Caco-2 (cell line): ENCODE measurements around the gene PTCD3. TPM values are rescaled to one million over a fixed set of nuclear protein-coding genes. Genes with fewer than 3 reads are reported as not detected.

Source experiments
- BruUV-seq: library from RNA; stranded (reverse); fragments of 400-500 nt; replicated peaks from 2 replicates; lab custom pipeline; 2021; lab: Mats Ljungman, UMichigan
- CTCF ChIA-PET: fragments of 300-600 bp; sonication (Branson Sonifier 250); formaldehyde crosslinking; loops from one replicate; lab custom pipeline; 2022; ENCODE audit warnings: antibody characterized with exemption; lab: Charles Lee
- POLR2A ChIA-PET: fragments of 300-600 bp; sonication (Branson Sonifier 250); formaldehyde crosslinking; loops from one replicate; lab custom pipeline; 2022; ENCODE audit warnings: antibody characterized with exemption; lab: Charles Lee
- DNase-seq, 2 experiments: peaks; one replicate each; pipeline versions ENCODE4 v3.0.0 to v3.0.0-alpha.2; 2020 to 2022
- H3K27me3 ChIP-seq: replicated peaks from 2 replicates; pipeline ENCODE4 v1.6.0; 2011; ENCODE audit warnings: low read length; ENCODE audit not compliant: control insufficient read depth, insufficient read depth
- H3K36me3 ChIP-seq: 2 replicates; pipeline ENCODE4 v1.5.1; 2011; ENCODE audit warnings: low read length; ENCODE audit not compliant: control insufficient read depth, insufficient read depth
- H3K4me1 ChIP-seq: fragments of 250-450 bp; sonication (Bioruptor Pico); 2 replicates; pipeline ENCODE4 v1.5.1; 2020; ENCODE audit warnings: mild to moderate bottlenecking
- H3K4me3 ChIP-seq: 2 replicates; pipeline ENCODE4 v1.5.1; 2011; ENCODE audit warnings: low read depth, mild to moderate bottlenecking, control low read depth, low read length
- H3K9me3 ChIP-seq: fragments of 250-450 bp; sonication (Bioruptor Pico); 2 replicates; pipeline ENCODE4 v1.5.1; 2020; ENCODE audit warnings: mild to moderate bottlenecking, moderate library complexity
- H3K27ac Mint-ChIP-seq: one replicate; pipeline ENCODE4 v1.8.0; 2022; ENCODE audit warnings: mixed read lengths; ENCODE audit not compliant: unreplicated experiment
- H3K27me3 Mint-ChIP-seq: one replicate; pipeline ENCODE4 v1.8.0; 2022; ENCODE audit warnings: mixed read lengths; ENCODE audit not compliant: insufficient read depth, unreplicated experiment
- H3K36me3 Mint-ChIP-seq: one replicate; pipeline ENCODE4 v1.8.0; 2022; ENCODE audit warnings: mild to moderate bottlenecking, mixed read lengths; ENCODE audit not compliant: insufficient read depth, unreplicated experiment
- H3K4me1 Mint-ChIP-seq: one replicate; pipeline ENCODE4 v1.8.0; 2022; ENCODE audit warnings: low read depth, mixed read lengths; ENCODE audit not compliant: unreplicated experiment
- H3K4me3 Mint-ChIP-seq: one replicate; pipeline ENCODE4 v1.8.0; 2022; ENCODE audit warnings: mild to moderate bottlenecking, moderate library complexity, mixed read lengths; ENCODE audit not compliant: unreplicated experiment
- H3K9me3 Mint-ChIP-seq: one replicate; pipeline ENCODE4 v1.8.0; 2022; ENCODE audit warnings: mixed read lengths; ENCODE audit not compliant: unreplicated experiment
- CTCF ChIP-seq, 2 experiments: fragments of 200-600 bp in 1 of 2; IDR thresholded peaks; 1 replicate in 1 of 2; 2 replicates in 1 of 2; pipeline versions ENCODE4 v1.5.1 to v1.8.0; 2011 to 2022; ENCODE audit warnings: antibody characterized with exemption in 1 of 2, control low read depth in 1 of 2, inconsistent platforms in 1 of 2, low read depth in 1 of 2, low read length in 1 of 2, mild to moderate bottlenecking in 1 of 2, moderate library complexity in 1 of 2; ENCODE audit not compliant: insufficient read depth in 1 of 2, severe bottlenecking in 1 of 2, unreplicated experiment in 1 of 2
- intact Hi-C: fragments of 100-400 bp; cut with micrococcal nuclease; formaldehyde crosslinking; loops from one replicate; pipeline ENCODE4 v1.10.0; 2022; ENCODE audit not compliant: unreplicated experiment
- total RNA-seq: library from RNA; stranded (reverse); gene quantifications from 2 replicates; pipeline ENCODE4 v1.2.3, GENCODE V29; 2022

PTCD3 gene
- total RNA-seq, 1 experiment from 2014 or later: 282 TPM

GRCh38 chr2:86143307-86143706 lies 37.3 kb downstream of the PTCD3 start:
- BruUV-seq: no TSS peak
- H3K4me3 Mint-ChIP-seq: no peak overlapping the region
- Histone ChIP-seq H3K4me1 (no peaks in the 10 kb centered on the region), H3K9me3 (no peaks in the 10 kb centered on the region), H3K27me3 (no peaks in the 10 kb centered on the region), H3K4me3 (no peak overlapping the region), H3K36me3 (0 out of 2 replicates have a peak, but pooled peaks cover 2% of the 10 kb centered on the region)
- ChIA-PET POLR2A (interaction anchor here (0.8 kb wide), 1 partner anchor 298 kb away, joined by 5 read pairs; the partner anchor contains the start of gene KDM3A), CTCF (interaction anchor here (0.6 kb wide), 1 partner anchor 59 kb away, joined by 3 read pairs; no protein-coding TSS in a partner anchor)
- intact Hi-C loops: no loop called here
- no peak for TF ChIP-seq CTCF (IDR thresholded peaks at IDR 0.05; ENCODE audit: insufficient read depth in 1 of 2, low read depth in 1 of 2, low read length in 1 of 2, severe bottlenecking in 1 of 2, unreplicated experiment in 1 of 2)
- no peak for DNase-seq
- H3K4me1 Mint-ChIP-seq: no peaks in the 10 kb centered on the region
- H3K9me3 Mint-ChIP-seq: no peaks in the 10 kb centered on the region
- no peak overlapping the region for H3K27ac Mint-ChIP-seq
- no peaks in the 10 kb centered on the region for H3K27me3 Mint-ChIP-seq
- peaks cover 94% of the 10 kb centered on the region for H3K36me3 Mint-ChIP-seq

- Histone ChIP-seq H3K9me3 (no peaks in the 10 kb centered on the region), H3K36me3 (0 out of 2 replicates have a peak, but pooled peaks cover 1% of the 10 kb centered on the region), H3K27me3 (no peaks in the 10 kb centered on the region), H3K4me3 (no peak overlapping the region), H3K4me1 (no peaks in the 10 kb centered on the region)
- CTCF ChIA-PET: interaction anchor here (0.6 kb wide), 1 partner anchor 59 kb away, joined by 3 read pairs; no protein-coding TSS in a partner anchor
- Mint-ChIP-seq H3K36me3 (peaks cover 94% of the 10 kb centered on the region), H3K9me3 (no peaks in the 10 kb centered on the region), H3K4me1 (no peaks in the 10 kb centered on the region), H3K4me3 (no peak overlapping the region), H3K27me3 (no peaks in the 10 kb centered on the region), H3K27ac (peak overlapping the region; percentile 1)
- intact Hi-C loops: no loop called here
- TF ChIP-seq CTCF (IDR thresholded peaks at IDR 0.05; ENCODE audit: insufficient read depth in 1 of 2, low read depth in 1 of 2, low read length in 1 of 2, severe bottlenecking in 1 of 2, unreplicated experiment in 1 of 2): no peak
- DNase-seq: no peak
- TSS peak; percentile 80 for BruUV-seq
- POLR2A ChIA-PET: interaction anchor here (0.8 kb wide), 1 partner anchor 297 kb away, joined by 5 read pairs; the partner anchor contains the start of gene KDM3A
Measured at GRCh38 chr2:86143926-86144685, 38.1 kb downstream of the PTCD3 start.

GRCh38 chr2:86147793-86148192 lies 41.8 kb downstream of the PTCD3 start:
- POLR2A ChIA-PET: no interaction called here
- no TSS peak for BruUV-seq
- intact Hi-C loops: loop anchor here (5.0 kb wide), 1 partner anchor 225 kb away; no protein-coding TSS in a partner anchor
- Histone ChIP-seq H3K4me1 (no peaks in the 10 kb centered on the region), H3K27me3 (no peaks in the 10 kb centered on the region), H3K4me3 (no peak overlapping the region), H3K36me3 (peaks cover 5% of the 10 kb centered on the region; the same call in 1 of the 2 replicates), H3K9me3 (no peaks in the 10 kb centered on the region)
- Mint-ChIP-seq H3K4me3 (no peak overlapping the region), H3K27me3 (no peaks in the 10 kb centered on the region), H3K4me1 (no peaks in the 10 kb centered on the region), H3K36me3 (peaks cover 97% of the 10 kb centered on the region), H3K9me3 (no peaks in the 10 kb centered on the region), H3K27ac (no peak overlapping the region)
- no peak for DNase-seq
- TF ChIP-seq CTCF (IDR thresholded peaks at IDR 0.05; ENCODE audit: insufficient read depth in 1 of 2, low read depth in 1 of 2, low read length in 1 of 2, severe bottlenecking in 1 of 2, unreplicated experiment in 1 of 2): no peak
- CTCF ChIA-PET: no interaction called here
